ENCODE results near the gene OSBPL9.

OSBPL9 gene

GRCh38 chr1:51740652-51741051, 123.8 kb downstream of the OSBPL9 start:
- no peak for DNase-seq (ENCODE audit: low read depth)

GRCh38 chr1:51741121-51741681, 124.3 kb downstream of the OSBPL9 start:
- no peak for DNase-seq (ENCODE audit: low read depth)

GRCh38 chr1:51744506-51745303, 127.8 kb downstream of the OSBPL9 start:
- DNase-seq (ENCODE audit: low read depth), result no peak

GRCh38 chr1:51745304-51745570, 128.3 kb downstream of the OSBPL9 start:
- no peak for DNase-seq (ENCODE audit: low read depth)

GRCh38 chr1:51749151-51749550, 132.3 kb downstream of the OSBPL9 start:
- no peak for DNase-seq (ENCODE audit: low read depth)

GRCh38 chr1:51750218-51750617, 133.3 kb downstream of the OSBPL9 start:
- DNase-seq (ENCODE audit: low read depth), result no peak

GRCh38 chr1:51750729-51751128, 133.8 kb downstream of the OSBPL9 start:
- no peak for DNase-seq (ENCODE audit: low read depth)

- no peak for DNase-seq (ENCODE audit: low read depth)
Observed at GRCh38 chr1:51752073-51752948, 135.4 kb downstream of the OSBPL9 start.

GRCh38 chr1:51753969-51754368, 137.1 kb downstream of the OSBPL9 start:
- no peak for DNase-seq (ENCODE audit: low read depth)

GRCh38 chr1:51754666-51755065, 137.8 kb downstream of the OSBPL9 start:
- no peak for DNase-seq (ENCODE audit: low read depth)

- DNase-seq (ENCODE audit: low read depth), result no peak
Observed at GRCh38 chr1:51755437-51755836, 138.5 kb downstream of the OSBPL9 start.

GRCh38 chr1:51756290-51756689, 139.4 kb downstream of the OSBPL9 start:
- DNase-seq (ENCODE audit: low read depth), result no peak

GRCh38 chr1:51758310-51758709, 141.4 kb downstream of the OSBPL9 start:
- DNase-seq (ENCODE audit: low read depth), result no peak

- no peak for DNase-seq (ENCODE audit: low read depth)
Observed at GRCh38 chr1:51760872-51761271, 144.0 kb downstream of the OSBPL9 start.

- DNase-seq (ENCODE audit: low read depth), result no peak
Observed at GRCh38 chr1:51761351-51761750, 144.5 kb downstream of the OSBPL9 start.

- no peak for DNase-seq (ENCODE audit: low read depth)
Observed at GRCh38 chr1:51768971-51769588, 152.2 kb downstream of the OSBPL9 start.

GRCh38 chr1:51776408-51776807, 159.5 kb downstream of the OSBPL9 start:
- no peak for DNase-seq (ENCODE audit: low read depth)

GRCh38 chr1:51780927-51781326, 164.0 kb downstream of the OSBPL9 start:
- no peak for DNase-seq (ENCODE audit: low read depth)

GRCh38 chr1:51784997-51785421, 168.1 kb downstream of the OSBPL9 start:
- no peak for DNase-seq (ENCODE audit: low read depth)

GRCh38 chr1:51788938-51789337, 172.0 kb downstream of the OSBPL9 start:
- DNase-seq (ENCODE audit: low read depth), result no peak

- no peak for DNase-seq (ENCODE audit: low read depth)
Observed at GRCh38 chr1:51789342-51789741, 172.4 kb downstream of the OSBPL9 start.

GRCh38 chr1:51790385-51790784, 173.5 kb downstream of the OSBPL9 start:
- DNase-seq (ENCODE audit: low read depth), result no peak

GRCh38 chr1:51791888-51792287, 175.0 kb downstream of the OSBPL9 start:
- DNase-seq (ENCODE audit: low read depth), result no peak
